NCI-H128 (cell line): ENCODE measurements around the gene NDUFV3.
"Not testable (repeated sequence)": the region's sequence is repeated elsewhere in the genome, so short reads cannot be mapped to it uniquely, and the experiment has no call there.

ENCODE experiments used
- DNase-seq: peaks from one replicate; lab custom pipeline; 2025; ENCODE audit not compliant: unreplicated experiment; lab: John Stamatoyannopoulos, UW

The NDUFV3 gene

DNA sequence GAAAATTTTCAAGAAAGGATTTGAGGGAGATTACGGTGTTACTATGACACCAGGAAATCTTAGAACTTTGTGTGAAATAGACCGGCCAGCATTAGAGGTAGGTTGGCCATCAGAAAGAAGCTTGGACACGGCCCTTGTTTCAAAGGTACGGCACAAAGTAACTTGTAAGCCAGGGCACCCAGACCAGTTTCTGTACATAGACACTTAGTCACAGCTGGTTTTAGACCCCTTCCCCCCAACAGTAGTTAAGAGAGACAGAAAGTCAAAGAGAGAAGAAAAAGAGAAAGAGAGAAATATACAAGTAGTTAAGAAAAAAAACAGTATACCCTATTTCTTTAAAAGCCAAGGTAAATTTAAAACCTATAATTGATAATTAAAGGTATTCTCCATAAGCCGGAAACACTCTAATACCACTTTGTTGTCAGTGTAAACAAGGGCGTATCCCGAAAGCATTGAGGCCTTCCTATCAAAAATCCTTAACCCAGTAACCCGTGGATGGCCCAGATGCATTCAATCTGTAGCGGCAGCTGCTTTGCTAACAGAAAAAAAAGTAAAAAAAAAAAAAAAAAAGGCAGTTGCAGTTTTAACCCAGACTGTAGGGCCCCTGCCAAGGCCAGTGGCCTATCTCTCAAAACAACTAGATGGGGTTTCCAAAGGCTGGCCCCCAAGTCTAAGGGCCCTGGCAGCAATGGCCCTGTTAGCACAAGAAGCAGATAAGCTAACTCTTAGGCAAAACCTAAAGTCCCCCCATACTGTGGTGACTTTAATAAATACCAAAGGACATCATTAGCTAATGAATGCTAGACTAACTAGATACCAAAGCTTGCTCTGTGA is 40.2 kb downstream of the NDUFV3 start:
- not testable (repeated sequence) for DNase-seq

DNA sequence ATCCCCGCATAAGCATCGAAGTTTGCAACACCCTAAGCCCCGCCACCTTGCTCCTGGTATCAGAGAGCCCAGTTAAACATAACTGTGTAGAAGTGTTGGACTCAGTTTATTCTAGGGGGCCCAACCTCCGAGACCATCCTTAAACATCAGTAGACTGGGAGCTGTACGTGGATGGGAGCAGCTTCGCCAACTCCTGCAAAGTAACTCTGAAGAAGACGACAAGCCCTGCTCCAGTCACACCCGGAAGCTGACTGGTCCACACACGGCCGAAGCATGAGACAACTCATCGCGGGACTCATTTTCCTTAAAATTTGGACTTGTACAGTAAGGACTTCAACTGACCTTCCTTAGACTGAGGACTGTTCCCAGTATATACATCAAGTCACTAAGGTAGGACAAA is 40.9 kb downstream of the NDUFV3 start:
- DNase-seq = not testable (repeated sequence)

DNA sequence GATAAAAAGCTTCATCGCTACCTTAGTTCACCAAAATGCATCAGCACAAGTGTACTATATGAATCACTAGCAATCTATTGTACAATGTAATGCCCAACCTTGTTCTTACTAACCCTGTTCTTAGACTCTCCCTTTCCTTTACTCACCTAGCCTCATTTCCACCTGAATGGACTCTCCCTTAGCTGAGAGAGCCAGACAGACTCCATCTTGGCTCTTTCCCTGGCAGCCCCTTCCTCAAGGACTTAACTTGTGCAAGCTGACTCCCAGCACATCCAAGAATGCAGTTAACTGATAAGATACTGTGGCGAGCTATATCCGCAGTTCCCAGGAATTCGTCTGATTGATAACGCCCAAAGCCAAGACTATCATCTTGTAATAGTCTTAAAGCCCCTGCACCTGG is 43.3 kb downstream of the NDUFV3 start:
- not testable (repeated sequence) for DNase-seq

DNA sequence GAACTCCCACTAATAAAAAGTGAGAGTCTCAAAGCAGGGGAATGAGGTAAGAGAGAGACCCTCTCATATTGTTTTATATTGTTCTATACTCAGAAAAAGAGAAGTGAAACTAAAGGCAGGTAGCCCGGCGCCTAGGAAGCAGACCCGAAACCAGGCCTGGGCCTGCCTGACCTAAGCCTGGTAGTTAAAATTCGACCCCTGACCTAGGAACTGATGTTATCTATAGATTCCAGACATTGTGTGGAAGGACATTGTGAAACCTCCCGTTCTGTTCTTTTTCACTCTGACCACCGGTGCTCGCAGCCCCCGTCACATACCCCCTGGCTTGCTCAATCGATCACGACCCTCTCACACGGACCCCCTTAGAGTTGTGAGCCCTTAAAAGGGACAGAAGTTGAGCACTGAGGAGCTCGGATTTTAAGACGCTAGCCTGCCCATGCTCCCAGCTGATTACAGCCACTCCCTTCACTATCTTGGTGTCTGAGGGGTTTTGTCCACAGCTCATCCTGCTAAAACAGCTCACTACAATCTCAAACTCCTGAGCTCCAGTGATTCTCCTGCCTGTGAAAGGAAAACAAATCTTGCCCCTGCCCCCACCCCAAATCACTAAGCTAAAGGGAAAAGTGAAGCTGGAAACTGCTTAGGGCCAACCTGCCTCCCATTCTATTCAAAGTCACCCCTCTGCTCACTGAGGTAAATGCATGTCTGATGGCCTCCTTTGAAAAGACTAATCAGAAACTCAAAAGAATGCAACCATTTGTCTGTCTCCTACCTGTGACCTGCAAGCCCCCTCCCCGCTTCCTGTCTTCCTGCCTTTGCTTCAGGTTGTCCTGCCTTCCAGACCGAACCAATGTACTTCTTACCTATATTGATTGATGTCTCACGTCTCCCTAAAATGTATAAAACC is 44.2 kb downstream of the NDUFV3 start:
- not testable (repeated sequence) for DNase-seq

DNA sequence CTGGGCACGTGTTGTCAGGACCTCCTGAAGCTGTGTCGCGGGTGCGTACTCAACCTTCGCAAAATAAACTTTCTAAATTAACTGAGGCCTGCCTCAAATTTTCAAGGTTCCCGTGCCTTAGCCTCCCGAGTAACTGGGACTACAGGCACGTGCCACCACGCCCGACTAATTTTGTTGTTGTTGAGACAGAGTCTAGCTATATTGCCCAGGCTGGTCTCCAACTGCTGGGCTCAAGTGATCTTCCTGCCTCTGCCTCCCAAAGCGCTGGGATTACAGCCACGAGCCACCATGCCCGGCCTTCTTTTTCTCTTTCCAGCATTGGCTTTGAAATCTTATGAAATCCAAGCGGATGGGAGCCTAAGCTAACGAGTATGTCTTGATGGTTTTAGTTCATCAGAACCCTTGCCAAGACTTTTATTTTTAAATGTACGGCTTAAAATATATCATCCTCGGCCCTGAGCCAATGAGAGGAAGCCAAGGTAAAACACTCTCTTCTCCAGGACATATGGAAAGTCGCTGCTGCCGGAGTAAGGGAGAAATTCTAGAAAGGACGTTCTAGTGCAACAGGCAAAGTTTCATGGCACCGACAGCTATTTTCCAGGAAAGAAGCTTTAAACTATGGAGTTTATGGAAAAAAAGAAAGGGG is 45.0 kb downstream of the NDUFV3 start:
- no peak for DNase-seq

DNA sequence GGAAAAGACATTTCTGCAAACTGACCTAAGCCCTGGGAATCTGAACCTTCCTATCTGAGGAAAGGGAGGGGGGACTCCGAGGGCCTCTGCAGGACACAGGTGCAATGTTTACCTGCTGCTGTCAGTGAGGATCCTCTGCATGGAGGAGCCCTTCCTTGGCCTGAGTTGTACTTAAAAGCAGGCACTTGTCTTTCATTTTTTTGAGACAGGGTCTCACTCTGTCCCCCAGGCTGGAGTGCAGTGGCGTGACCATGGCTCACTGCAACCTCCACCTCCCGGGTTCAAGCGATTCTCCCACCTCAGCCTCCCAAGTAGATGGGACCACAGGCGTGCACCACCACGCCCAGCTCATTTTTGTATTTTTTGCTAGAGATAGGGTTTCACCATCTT is 45.5 kb downstream of the NDUFV3 start:
- DNase-seq = not testable (repeated sequence)

DNA sequence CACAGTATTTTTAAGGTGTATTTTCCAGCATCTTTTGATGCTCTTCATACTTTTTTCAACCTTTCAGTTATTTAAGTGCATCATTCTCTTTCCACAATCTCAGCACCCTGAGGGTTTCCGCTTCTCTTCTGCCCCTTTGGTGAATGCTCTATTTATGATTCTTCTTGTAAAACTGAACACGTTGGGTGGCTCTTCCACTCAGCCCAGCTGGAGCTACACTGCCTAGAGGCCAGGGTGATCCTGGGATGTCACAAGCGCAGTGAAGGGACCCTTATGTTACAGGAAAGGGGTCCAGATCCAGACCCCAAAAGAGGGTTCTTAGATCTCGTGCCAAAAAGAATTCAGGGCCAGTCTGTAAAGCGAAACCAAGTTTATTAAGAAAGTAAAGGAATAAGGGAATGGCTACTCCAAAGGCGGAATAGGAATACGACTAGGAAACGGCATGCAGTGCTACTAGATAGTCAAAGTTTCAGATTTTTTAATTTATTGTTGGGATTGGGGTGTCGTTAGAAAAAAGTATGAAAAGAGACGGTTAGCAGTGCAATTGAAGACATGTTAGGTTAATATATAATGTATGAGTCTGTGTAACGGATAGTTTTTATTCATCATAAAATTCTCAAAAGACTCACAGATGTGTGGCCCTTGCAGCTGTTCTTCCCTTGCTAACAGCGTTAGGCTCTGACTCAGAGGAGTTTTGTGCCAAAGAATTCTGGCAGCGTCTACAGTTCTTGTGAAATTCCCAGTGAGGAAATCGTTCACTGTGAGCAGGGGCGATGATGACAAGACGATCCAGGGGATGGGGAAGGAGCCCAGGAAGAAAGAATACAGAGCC is 46.7 kb downstream of the NDUFV3 start:
- DNase-seq = no peak

DNA sequence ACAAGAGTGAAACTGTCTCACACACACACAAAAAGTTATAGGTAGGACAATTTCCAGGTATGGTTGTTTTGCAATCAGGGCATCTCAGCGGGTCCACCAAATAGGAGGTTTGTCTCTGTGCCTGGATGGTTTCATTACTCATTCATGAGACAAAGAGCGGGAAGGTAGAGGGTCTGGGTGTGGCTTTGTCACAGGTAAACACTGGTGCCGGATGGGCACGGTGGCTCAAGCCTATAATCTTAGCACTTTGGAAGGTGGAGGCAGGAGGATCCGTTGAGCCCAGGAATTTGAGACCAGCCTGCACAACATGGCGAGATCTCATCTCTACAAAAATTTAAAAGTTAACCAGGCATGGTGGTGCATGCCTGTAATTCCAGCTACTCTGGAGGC is 48.6 kb downstream of the NDUFV3 start:
- no peak for DNase-seq

DNA sequence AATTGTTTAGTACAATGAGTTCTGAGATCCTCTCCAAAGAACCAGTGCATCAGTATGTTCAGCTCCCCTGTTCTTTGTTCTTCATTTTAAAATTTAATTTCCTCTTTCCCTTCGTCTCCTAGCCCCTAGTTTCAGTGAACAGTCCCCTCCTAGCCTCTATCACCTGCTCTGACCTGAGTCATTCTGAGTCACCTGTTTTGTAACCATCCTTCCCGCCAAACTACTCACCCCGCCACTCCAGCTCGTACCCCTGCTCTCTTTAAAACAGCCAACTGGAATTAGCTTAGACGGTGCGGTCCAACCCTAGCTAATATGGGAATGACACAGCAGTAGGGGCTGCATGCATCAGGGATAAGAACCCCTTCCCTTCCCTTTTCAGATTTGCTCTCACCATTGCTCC is 49.1 kb downstream of the NDUFV3 start:
- DNase-seq = no peak

DNA sequence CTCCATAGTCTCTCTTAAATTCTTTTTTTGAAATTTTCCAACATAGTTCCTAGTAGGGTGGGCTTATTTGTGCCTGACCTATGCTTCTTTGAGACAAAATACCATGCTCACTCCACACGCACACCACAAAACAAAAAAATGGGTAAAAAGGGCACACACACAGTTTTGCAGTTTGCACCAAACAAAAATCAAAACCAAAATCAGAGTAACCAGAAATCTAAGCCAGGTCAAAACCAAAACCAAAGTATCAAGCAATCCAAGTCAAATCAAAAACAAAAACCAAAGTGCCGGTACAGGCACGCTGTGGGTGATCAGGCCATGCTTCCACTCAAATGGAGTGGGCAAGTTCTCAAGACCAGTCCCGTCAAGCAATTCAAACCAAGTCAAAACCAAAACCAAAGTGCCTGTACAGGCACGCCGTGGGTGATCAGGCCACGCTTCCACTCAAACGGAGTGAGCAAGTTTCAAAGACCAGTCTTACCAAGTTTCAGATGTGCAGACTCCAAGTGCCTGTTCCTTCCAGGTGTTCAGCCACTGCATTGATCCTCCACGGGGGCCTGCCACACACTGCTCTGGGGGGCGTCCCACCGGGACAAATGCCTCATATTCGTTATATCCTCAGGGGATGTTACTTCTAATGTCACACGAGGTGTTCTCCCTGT is 56.1 kb downstream of the NDUFV3 start:
- DNase-seq = not testable (repeated sequence)

DNA sequence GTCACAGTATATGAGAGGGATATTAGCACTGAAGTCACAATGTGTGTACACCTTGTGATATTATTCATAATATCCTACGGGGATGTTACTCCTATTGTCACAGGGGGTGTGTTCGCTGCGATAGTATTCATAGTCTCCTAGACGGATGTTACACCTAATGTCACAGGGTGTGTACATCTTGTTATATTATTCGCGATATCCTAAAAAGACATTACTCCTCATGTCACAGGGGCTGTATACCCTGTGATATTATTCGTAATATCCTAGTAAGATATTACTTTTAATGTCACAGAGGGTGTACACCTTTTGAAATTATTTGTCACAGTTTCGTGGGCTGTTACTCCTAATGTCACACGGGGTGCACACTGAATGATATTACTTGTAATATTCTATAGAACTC is 58.1 kb downstream of the NDUFV3 start:
- not testable (repeated sequence) for DNase-seq

DNA sequence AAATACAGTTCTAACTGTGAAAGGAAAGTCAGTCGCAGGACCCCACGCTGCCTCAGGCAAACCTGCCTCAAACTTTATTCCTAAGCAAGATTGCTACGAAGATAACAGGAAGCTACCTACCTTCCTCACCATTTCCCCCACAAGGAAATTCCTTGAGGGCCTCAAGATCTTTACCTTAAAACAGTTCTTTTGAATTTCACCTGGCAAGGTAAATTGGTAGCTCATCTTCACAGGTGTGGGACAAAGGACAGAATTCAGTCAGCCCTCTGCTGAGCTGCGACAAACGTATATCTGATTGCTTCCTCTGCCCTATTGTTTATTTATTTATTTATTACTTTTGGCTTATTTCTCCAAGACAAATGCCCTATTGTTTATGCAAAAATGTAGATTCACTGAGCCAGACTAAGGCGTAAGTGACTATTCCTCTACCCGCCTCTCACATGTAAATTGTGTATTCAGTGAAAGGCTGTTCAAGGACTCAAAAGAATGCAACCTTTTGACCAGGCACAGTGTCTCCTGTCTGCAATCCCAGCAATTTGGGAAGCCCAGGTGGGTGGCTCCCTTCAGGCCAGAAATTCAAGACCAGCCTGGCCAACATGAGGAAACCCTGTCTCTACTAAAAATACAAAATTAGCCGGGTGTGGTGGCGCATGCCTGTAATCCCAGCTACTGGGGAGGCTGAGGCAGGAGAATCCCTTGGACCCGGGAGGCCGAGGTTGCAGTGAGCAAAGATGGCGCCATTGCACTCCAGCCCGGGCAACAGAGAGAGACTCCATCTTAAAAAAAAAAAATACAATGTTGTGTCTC is 63.9 kb downstream of the NDUFV3 start:
- DNase-seq = no peak

DNA sequence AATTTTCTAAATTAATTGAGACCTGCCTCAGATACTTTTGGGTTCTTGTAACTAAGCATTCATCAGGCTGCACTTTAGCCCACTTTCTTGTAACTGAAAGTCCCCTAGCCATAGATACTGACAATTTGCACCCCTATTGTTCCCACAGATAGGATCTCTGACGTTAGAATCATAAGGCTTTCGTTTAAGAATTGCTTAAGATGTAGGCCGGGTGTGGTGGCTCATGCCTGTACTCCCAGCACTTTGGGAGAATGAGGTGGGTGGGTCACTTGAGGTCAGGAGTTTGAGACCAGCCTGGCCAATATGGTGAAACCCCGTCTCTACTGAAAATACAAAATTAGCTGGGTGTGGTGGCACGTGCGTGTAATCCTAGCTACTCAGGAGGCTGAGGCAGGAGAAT is 65.0 kb downstream of the NDUFV3 start:
- not testable (repeated sequence) for DNase-seq

DNA sequence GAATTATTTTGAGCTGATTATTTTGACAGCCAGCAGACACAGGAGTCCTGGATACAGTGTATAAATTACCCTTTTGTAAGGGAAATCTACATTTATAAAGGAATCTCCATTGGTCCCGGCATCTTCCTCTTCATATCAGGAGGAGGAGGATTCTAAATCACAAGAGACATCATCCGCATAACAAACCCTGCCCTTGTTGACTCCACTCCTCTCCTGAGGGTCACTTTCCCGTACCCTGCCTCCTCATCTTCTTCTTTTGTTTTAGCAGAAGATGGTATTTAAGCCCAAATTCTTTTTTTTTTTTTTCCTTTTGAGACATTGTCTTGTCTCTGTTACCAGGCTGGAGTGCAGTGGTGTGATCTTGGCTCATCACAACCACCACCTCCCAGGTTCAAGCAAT is 66.6 kb downstream of the NDUFV3 start:
- DNase-seq = no peak

DNA sequence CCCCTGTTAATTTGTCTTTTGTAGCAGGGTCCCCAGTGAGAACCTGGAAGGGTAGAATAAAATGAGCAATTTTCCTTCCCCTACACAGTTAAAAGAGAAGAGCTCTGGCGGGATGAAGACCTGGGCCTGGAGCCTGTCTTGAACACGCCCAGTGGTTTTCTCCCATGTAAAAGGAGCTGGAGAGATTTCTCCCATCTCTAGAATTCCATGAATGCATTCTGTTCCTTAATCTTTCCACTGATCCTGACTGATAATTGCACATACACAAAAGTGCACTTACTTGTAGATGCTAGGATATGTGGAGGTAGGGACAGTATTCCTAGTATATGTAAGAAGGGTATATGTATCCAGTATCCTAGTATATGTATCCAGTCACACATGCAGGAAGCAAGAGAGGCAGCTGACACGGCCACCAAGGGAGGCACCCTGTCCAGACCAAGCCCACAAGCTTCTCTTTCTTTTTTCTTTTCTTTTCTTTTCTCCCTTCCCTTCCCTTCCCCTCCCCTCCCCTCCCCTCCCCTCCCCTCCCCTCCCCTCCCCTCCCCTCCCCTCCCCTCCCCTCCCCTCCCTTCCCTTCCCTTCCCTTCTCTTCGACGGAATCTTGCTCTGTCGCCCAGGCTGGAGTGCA is 69.4 kb downstream of the NDUFV3 start:
- DNase-seq = no peak
